SK-N-MC (cell line): Measurements from ENCODE around the gene SHD.

Experiments
- EZH2 ChIP-seq: fragments of 200-600 bp; sonication (generic); IDR thresholded peaks from one replicate; pipeline ENCODE4 v1.6.1; 2017; ENCODE audit warnings: antibody characterized with exemption
- FOXP2 ChIP-seq: optimal IDR thresholded peaks from 2 replicates; pipeline ENCODE3; 2011; ENCODE audit warnings: mild to moderate bottlenecking, moderate library complexity; ENCODE audit not compliant: insufficient read depth; ENCODE audit errors: extremely low read length, control extremely low read depth
- POLR2AphosphoS5 ChIP-seq: IDR thresholded peaks from 2 replicates; pipeline ENCODE4 v1.6.1; 2012; ENCODE audit warnings: mild to moderate bottlenecking, low read depth, low read length, borderline replicate concordance

- no peak for TF ChIP-seq POLR2AphosphoS5
- no peak for TF ChIP-seq EZH2
- TF ChIP-seq FOXP2: no peak
These were observed 6.2 kb upstream of the SHD start for GRCh38 chr19:4272894-4273293.
